HepG2 (cell line): ENCODE measurements around the gene GDF11. TPM values are rescaled to one million over a fixed set of nuclear protein-coding genes. Genes with fewer than 3 reads are reported as not detected.

Experiments used
- ATAC-seq: fragments of 200-7000 bp; cut with Tn5 transposase; 3 replicates; pipeline ENCODE4 v1.9.1; 2020; ENCODE audit warnings: mild to moderate bottlenecking, moderate library complexity
- BruUV-seq: library from RNA; stranded (reverse); fragments of 400-500 nt; replicated peaks from 2 replicates; lab custom pipeline; 2021; lab: Mats Ljungman, UMichigan
- CTCF ChIA-PET: fragments of 300-600 bp; formaldehyde crosslinking; extraction: SDS; loops from one replicate; lab custom pipeline; 2021; ENCODE audit warnings: low total read pairs, inconsistent platforms, low intra/inter-chr PET ratio; lab: Yijun Ruan, JAX
- POLR2A ChIA-PET: fragments of 350-600 bp; sonication (Branson Sonifier 250); formaldehyde crosslinking; loops from one replicate; lab custom pipeline; 2020; ENCODE audit warnings: antibody characterized with exemption, inconsistent platforms; lab: Yijun Ruan, JAX
- DNase-seq: peaks from one replicate; pipeline ENCODE4 v3.0.0-alpha.2; 2015; ENCODE audit warnings: low spot score
- FAIRE-seq: peaks from 3 replicates; lab custom pipeline; 2011; peaks lifted over from hg19 to GRCh38; lab: Jason Lieb, UNC
- H2AFZ ChIP-seq: one replicate; pipeline ENCODE4 v1.6.1; 2011; ENCODE audit warnings: low read length, inconsistent platforms
- H3K27ac ChIP-seq: fragments of 300-600 bp; 3 replicates; pipeline ENCODE4 v1.8.0; 2011; ENCODE audit warnings: mixed run types, mild to moderate bottlenecking, mixed read lengths, low read length, inconsistent platforms; ENCODE audit not compliant: insufficient read depth; ENCODE audit errors: extremely low read length
- H3K27me3 ChIP-seq, 2 experiments: fragments of 200-600 bp in 1 of 2; 2 replicates in 1 of 2; 3 replicates in 1 of 2; pipeline versions ENCODE4 v1.6.0 to v1.8.0; 2011; ENCODE audit warnings: low read length in 2 of 2, mild to moderate bottlenecking in 2 of 2, moderate library complexity in 2 of 2, inconsistent platforms in 1 of 2; ENCODE audit not compliant: insufficient read depth in 2 of 2, control insufficient read depth in 1 of 2
- H3K36me3 ChIP-seq, 2 experiments: fragments of 200-600 bp in 1 of 2; replicated peaks in 1 of 2; 2 replicates in 1 of 2; 3 replicates in 1 of 2; pipeline versions ENCODE4 v1.5.1 to v1.8.0; 2011; ENCODE audit warnings: low read length in 2 of 2, inconsistent platforms in 1 of 2; ENCODE audit not compliant: insufficient read depth in 2 of 2, control insufficient read depth in 1 of 2
- H3K4me1 ChIP-seq: 2 replicates; pipeline ENCODE4 v1.5.1; 2012; ENCODE audit warnings: low read length, inconsistent platforms; ENCODE audit not compliant: insufficient read depth
- H3K4me2 ChIP-seq: 2 replicates; pipeline ENCODE4 v1.6.0; 2011; ENCODE audit warnings: low read depth, low read length, inconsistent platforms
- H3K4me3 ChIP-seq, 3 experiments: fragments of 200-600 bp in 1 of 3; sonication (generic), shearing (Covaris generic) in 1 of 3; replicated peaks in 1 of 3; 2 replicates each; pipeline ENCODE4 v1.5.1; 2011 to 2016; ENCODE audit warnings: low read length in 3 of 3, inconsistent platforms in 2 of 3, low read depth in 2 of 3, mild to moderate bottlenecking in 2 of 3, control low read depth in 1 of 3, mixed read lengths in 1 of 3; ENCODE audit not compliant: insufficient read depth in 1 of 3
- H3K79me2 ChIP-seq: one replicate; pipeline ENCODE4 v1.6.1; 2011; ENCODE audit warnings: low read length, inconsistent platforms; ENCODE audit not compliant: insufficient read depth
- H3K9ac ChIP-seq: 2 replicates; pipeline ENCODE4 v1.6.0; 2011; ENCODE audit warnings: mild to moderate bottlenecking, low read depth, low read length, inconsistent platforms; ENCODE audit not compliant: insufficient read depth
- H3K9me3 ChIP-seq: 2 replicates; pipeline ENCODE4 v1.5.1; 2012; ENCODE audit warnings: mild to moderate bottlenecking, low read length
- H4K20me1 ChIP-seq: 2 replicates; pipeline ENCODE4 v1.6.0; 2011; ENCODE audit warnings: inconsistent platforms, mild to moderate bottlenecking, low read length, moderate library complexity; ENCODE audit not compliant: insufficient read depth
- BCL6 ChIP-seq: IDR thresholded peaks from 2 replicates; pipeline ENCODE4 v1.6.1; 2016; ENCODE audit warnings: missing genetic modification reagents, missing compliant biosample characterization
- CBFB ChIP-seq: sonication (generic); formaldehyde crosslinking; IDR thresholded peaks from 2 replicates; pipeline ENCODE4 v1.4.0; 2020; ENCODE audit warnings: missing genetic modification reagents
- CCDC6 ChIP-seq: sonication (generic); formaldehyde crosslinking; IDR thresholded peaks from 2 replicates; pipeline ENCODE4 v1.8.1; 2022; ENCODE audit warnings: mild to moderate bottlenecking, missing genetic modification reagents, moderate library complexity
- ETV5 ChIP-seq: IDR thresholded peaks from 2 replicates; pipeline ENCODE4 v1.6.1; 2018; ENCODE audit warnings: missing biosample characterization, missing genetic modification reagents, inconsistent platforms, borderline replicate concordance
- GPBP1L1 ChIP-seq: sonication (generic); formaldehyde crosslinking; IDR thresholded peaks from 2 replicates; pipeline ENCODE4 v1.5.0; 2020; ENCODE audit warnings: mild to moderate bottlenecking, missing genetic modification reagents
- MAFF ChIP-seq: IDR thresholded peaks from 2 replicates; pipeline ENCODE4 v1.6.1; 2011; ENCODE audit warnings: low read depth, low read length, improper control_type of control experiment
- PHF20 ChIP-seq: sonication (generic); formaldehyde crosslinking; IDR thresholded peaks from 2 replicates; pipeline ENCODE4 v1.5.0; 2020; ENCODE audit warnings: mild to moderate bottlenecking, missing genetic modification reagents
- TBL1XR1 ChIP-seq: fragments of 150-350 bp; IDR thresholded peaks from 2 replicates; pipeline ENCODE4 v1.6.1; 2014; ENCODE audit warnings: borderline replicate concordance, low read length; ENCODE audit not compliant: partially characterized antibody
- ZBTB46 ChIP-seq: sonication (generic); formaldehyde crosslinking; IDR thresholded peaks from 2 replicates; pipeline ENCODE4 v1.4.0; 2020; ENCODE audit warnings: mild to moderate bottlenecking, missing genetic modification reagents, borderline replicate concordance
- ZNF232 ChIP-seq: sonication (generic); formaldehyde crosslinking; IDR thresholded peaks from 2 replicates; pipeline ENCODE4 v1.4.0; 2020; ENCODE audit warnings: missing genetic modification reagents, borderline replicate concordance
- ZNF317 ChIP-seq: sonication (generic); formaldehyde crosslinking; IDR thresholded peaks from 2 replicates; pipeline ENCODE4 v1.5.0; 2020; ENCODE audit warnings: mild to moderate bottlenecking, missing genetic modification reagents
- ZNF549 ChIP-seq: sonication (generic); formaldehyde crosslinking; IDR thresholded peaks from 2 replicates; pipeline ENCODE4 v1.5.0; 2020; ENCODE audit warnings: missing genetic modification reagents
- ZNF557 ChIP-seq: sonication (generic); formaldehyde crosslinking; IDR thresholded peaks from 2 replicates; pipeline ENCODE4 v1.4.0; 2020; ENCODE audit warnings: missing genetic modification reagents
- ZZZ3 ChIP-seq: sonication (generic); formaldehyde crosslinking; IDR thresholded peaks from 2 replicates; pipeline ENCODE4 v1.4.0; 2020; ENCODE audit warnings: missing genetic modification reagents, mild to moderate bottlenecking, borderline replicate concordance
- WGBS: methylation state at CpG from one replicate; pipeline ENCODE4 v1.1.6; 2017; ENCODE audit warnings: low lambda C conversion rate; 5-methylcytosine and 5-hydroxymethylcytosine counted together
- in situ Hi-C: cut with HindIII; loops from 2 replicates; pipeline ENCODE4 v1.10.0; 2017; ENCODE audit warnings: low pct_unique_long_range_greater_than_20kb; ENCODE audit not compliant: extremely low pct_ligation_motif_present
- intact Hi-C: fragments of 100-400 bp; cut with micrococcal nuclease; formaldehyde crosslinking; loops from one replicate; pipeline ENCODE4 v1.10.0; 2022; ENCODE audit not compliant: unreplicated experiment
- polyA plus RNA-seq, 8 experiments: library from polyadenylated mRNA; depleted of rRNA in 3 of 8; stranded (reverse) in 7 of 8; unstranded in 1 of 8; fragments of >200 nt; fragmentation: Illumina TruSeq in 4 of 8; extraction: Trizol in 4 of 8; gene quantifications; 2 replicates each; pipeline versions ENCODE4 v1.2.1 to v1.2.3, GENCODE V29; 2011 to 2016; ENCODE audit warnings: low read depth in 4 of 8, missing spikeins in 1 of 8, mixed read lengths in 1 of 8; ENCODE audit not compliant: insufficient read depth in 1 of 8
- total RNA-seq, 5 experiments: library from RNA; depleted of rRNA; stranded (reverse); fragments of >200 nt; fragmentation: Illumina TruSeq; extraction: Trizol; gene quantifications; 2 replicates each; pipeline ENCODE4 v1.2.3, GENCODE V29; 2016; ENCODE audit warnings: low read depth in 1 of 5
- TF ChIP-seq, protein P1 (sequence below): sonication (generic); formaldehyde crosslinking; IDR thresholded peaks from 2 replicates; pipeline ENCODE4 v1.8.0; 2022; ENCODE audit warnings: mild to moderate bottlenecking, missing genetic modification reagents, moderate library complexity

GDF11 gene
- total and polyA plus RNA-seq, 2 of the 13 experiments (the other 11 are each of a cell fraction or from before 2014, with no cell fraction given): 0.63 to 1.5 TPM

GRCh38 chr12:55771736-55772135 is 28.8 kb downstream of the GDF11 start:
- TF ChIP-seq CCDC6 (CRISPR knock-in tag) (no peak), ZNF232 (CRISPR knock-in tag) (no peak), ETV5 (no peak), PHF20 (CRISPR knock-in tag) (no peak), MAFF (no peak), ZNF557 (CRISPR knock-in tag) (no peak), GPBP1L1 (no peak), ZNF317 (CRISPR knock-in tag) (no peak), BCL6 (no peak), ZNF549 (no peak), ZZZ3 (no peak), CBFB (CRISPR knock-in tag) (no peak), TBL1XR1 (no peak), ZBTB46 (CRISPR knock-in tag) (no peak)
- TF ChIP-seq, protein P1, sequence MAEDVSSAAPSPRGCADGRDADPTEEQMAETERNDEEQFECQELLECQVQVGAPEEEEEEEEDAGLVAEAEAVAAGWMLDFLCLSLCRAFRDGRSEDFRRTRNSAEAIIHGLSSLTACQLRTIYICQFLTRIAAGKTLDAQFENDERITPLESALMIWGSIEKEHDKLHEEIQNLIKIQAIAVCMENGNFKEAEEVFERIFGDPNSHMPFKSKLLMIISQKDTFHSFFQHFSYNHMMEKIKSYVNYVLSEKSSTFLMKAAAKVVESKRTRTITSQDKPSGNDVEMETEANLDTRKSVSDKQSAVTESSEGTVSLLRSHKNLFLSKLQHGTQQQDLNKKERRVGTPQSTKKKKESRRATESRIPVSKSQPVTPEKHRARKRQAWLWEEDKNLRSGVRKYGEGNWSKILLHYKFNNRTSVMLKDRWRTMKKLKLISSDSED (CRISPR knock-in tag): no peak
- H3K79me2 ChIP-seq: no peaks in the 10 kb centered on the region
- in situ Hi-C loops: no loop called here
- DNase-seq (no peak), FAIRE-seq (no peak), ATAC-seq (no peak)
- peaks cover 5 to 44% of the 10 kb centered on the region in 2 experiments; a peak in 4 of 5 replicates for H3K36me3 ChIP-seq
- 91% methylated on average over 6 of the region's 6 CpGs for WGBS
- H4K20me1 ChIP-seq: no peaks in the 10 kb centered on the region; the same call in 1 of the 2 replicates
- H2AFZ ChIP-seq: no peak overlapping the region
- no peak overlapping the region for H3K4me3 ChIP-seq
- CTCF ChIA-PET: no interaction called here
- POLR2A ChIA-PET: no interaction called here
- no TSS peak for BruUV-seq
- no peak overlapping the region for H3K4me2 ChIP-seq
- no peaks in the 10 kb centered on the region for H3K27me3 ChIP-seq
- H3K9ac ChIP-seq: no peak overlapping the region
- intact Hi-C loops: no loop called here
- H3K4me1 ChIP-seq: no peaks in the 10 kb centered on the region
- H3K9me3 ChIP-seq: no peaks in the 10 kb centered on the region
- H3K27ac ChIP-seq: no peak overlapping the region
